Keratinocyte (primary cell): ENCODE data around the gene PRR29. TPM values are rescaled to one million over a fixed set of nuclear protein-coding genes. Genes with fewer than 3 reads are reported as not detected.

ENCODE experiments used
- DNase-seq: peaks from one replicate; pipeline ENCODE4 v3.0.0-alpha.2; 2011; ENCODE audit warnings: low read depth, missing footprints, low spot score
- FAIRE-seq: peaks from 2 replicates; lab custom pipeline; 2011; peaks lifted over from hg19 to GRCh38; lab: Jason Lieb, UNC
- H2AFZ ChIP-seq: 2 replicates; pipeline ENCODE4 v1.6.0; 2012; ENCODE audit warnings: low read length, control low read depth, inconsistent platforms; ENCODE audit not compliant: control insufficient read depth
- H3K27ac ChIP-seq: 2 replicates; pipeline ENCODE4 v1.5.1; 2011; ENCODE audit warnings: low read length; ENCODE audit not compliant: control insufficient read depth, insufficient read depth
- H3K27me3 ChIP-seq: 3 replicates; pipeline ENCODE4 v1.6.0; 2011; ENCODE audit warnings: low read length; ENCODE audit not compliant: control insufficient read depth, insufficient read depth; ENCODE audit errors: extremely low read depth
- H3K36me3 ChIP-seq, 2 experiments: 2 replicates in 1 of 2; 3 replicates in 1 of 2; pipeline ENCODE4 v1.5.1; 2011; ENCODE audit warnings: low read length in 2 of 2, mild to moderate bottlenecking in 1 of 2; ENCODE audit not compliant: control insufficient read depth in 2 of 2, insufficient read depth in 2 of 2; ENCODE audit errors: extremely low read depth in 1 of 2
- H3K4me1 ChIP-seq: 3 replicates; pipeline ENCODE4 v1.5.1; 2011; ENCODE audit warnings: low read length; ENCODE audit not compliant: control insufficient read depth, insufficient read depth; ENCODE audit errors: extremely low read depth
- H3K4me2 ChIP-seq: 3 replicates; pipeline ENCODE4 v1.6.0; 2011; ENCODE audit warnings: low read depth, low read length; ENCODE audit not compliant: control insufficient read depth, insufficient read depth; ENCODE audit errors: extremely low read depth
- H3K4me3 ChIP-seq, 3 experiments: fragments of 200-600 bp in 1 of 3; sonication (generic) in 1 of 3; 2 replicates in 2 of 3; 3 replicates in 1 of 3; pipeline ENCODE4 v1.5.1; 2011 to 2016; ENCODE audit warnings: low read length in 3 of 3, mild to moderate bottlenecking in 3 of 3, control low read depth in 2 of 3, inconsistent platforms in 1 of 3, low read depth in 1 of 3, mixed read lengths in 1 of 3, mixed run types in 1 of 3, moderate library complexity in 1 of 3; ENCODE audit not compliant: control insufficient read depth in 2 of 3, insufficient read depth in 2 of 3; ENCODE audit errors: extremely low read depth in 1 of 3
- H3K79me2 ChIP-seq: 2 replicates; pipeline ENCODE4 v1.6.0; 2012; ENCODE audit warnings: low read length; ENCODE audit not compliant: control insufficient read depth, insufficient read depth
- H3K9ac ChIP-seq: 3 replicates; pipeline ENCODE4 v1.6.0; 2011; ENCODE audit warnings: low read length; ENCODE audit not compliant: control insufficient read depth, insufficient read depth; ENCODE audit errors: extremely low read depth
- H3K9me1 ChIP-seq: 3 replicates; pipeline ENCODE4 v1.6.0; 2011; ENCODE audit warnings: low read length; ENCODE audit not compliant: control insufficient read depth, insufficient read depth; ENCODE audit errors: extremely low read depth
- H3K9me3 ChIP-seq: 2 replicates; pipeline ENCODE4 v1.5.1; 2012; ENCODE audit warnings: low read depth, low read length; ENCODE audit not compliant: control insufficient read depth
- H4K20me1 ChIP-seq: 3 replicates; pipeline ENCODE4 v1.6.0; 2011; ENCODE audit warnings: low read length; ENCODE audit not compliant: control insufficient read depth, insufficient read depth; ENCODE audit errors: extremely low read depth
- CTCF ChIP-seq, 3 experiments: IDR thresholded peaks in 1 of 3; conservative IDR thresholded peaks in 1 of 3; optimal IDR thresholded peaks in 1 of 3; 2 replicates in 2 of 3; 3 replicates in 1 of 3; pipeline versions ENCODE3 to v1.5.1; 2011; ENCODE audit warnings: low read length in 3 of 3, mild to moderate bottlenecking in 3 of 3, moderate library complexity in 2 of 3, control low read depth in 1 of 3, inconsistent platforms in 1 of 3; ENCODE audit not compliant: insufficient read depth in 2 of 3; ENCODE audit errors: extremely low read depth in 1 of 3
- EZH2 ChIP-seq: IDR thresholded peaks from one replicate; pipeline ENCODE4 v1.6.1; 2012; ENCODE audit warnings: inconsistent platforms, mild to moderate bottlenecking, low read length, moderate library complexity
- dilution Hi-C: fragments of 300-500 bp; cut with MboI; formaldehyde crosslinking; loops from one replicate; pipeline ENCODE4 v1.7.0; 2020; ENCODE audit warnings: low sequenced_read_pairs; ENCODE audit not compliant: extremely low pct_ligation_motif_present
- polyA plus RNA-seq, 5 experiments: library from polyadenylated mRNA; depleted of rRNA in 3 of 5; stranded (reverse) in 3 of 5; stranded (forward) in 1 of 5; unstranded in 1 of 5; fragments of >200 nt; gene quantifications; 1 replicate in 1 of 5; 2 replicates in 3 of 5; 3 replicates in 1 of 5; pipeline versions ENCODE4 v1.2.1 to v1.2.3, GENCODE V29; 2011 to 2012; ENCODE audit warnings: missing spikeins in 2 of 5, low read depth in 1 of 5, low replicate concordance in 1 of 5

Gene PRR29
- polyA plus RNA-seq, 1 donor (not counting 4 experiments of a cell fraction or from before 2014, with no cell fraction given), result 0.01 TPM

- TF ChIP-seq EZH2 (no peak), CTCF (optimal IDR thresholded peaks at IDR 0.05 in 1 of 3, IDR thresholded peaks at IDR 0.05 in 1 of 3, conservative IDR thresholded peaks at IDR 0.05 in 1 of 3; ENCODE audit: extremely low read depth in 1 of 3, insufficient read depth in 2 of 3, low read length in 3 of 3) (no peak)
- no peak overlapping the region for H3K4me3 ChIP-seq
- no peak overlapping the region for H2AFZ ChIP-seq
- no peaks in the 10 kb centered on the region for H3K9me1 ChIP-seq
- H3K4me2 ChIP-seq, result no peak overlapping the region
- peaks cover 49% of the 10 kb centered on the region for H3K27me3 ChIP-seq
- peaks cover 4% of the 10 kb centered on the region for H3K4me1 ChIP-seq
- no peaks in the 10 kb centered on the region for H3K79me2 ChIP-seq
- no peaks in the 10 kb centered on the region for H4K20me1 ChIP-seq
- H3K9me3 ChIP-seq, result no peaks in the 10 kb centered on the region
- DNase-seq (no peak), FAIRE-seq (no peak)
- no peaks in the 10 kb centered on the region for H3K36me3 ChIP-seq
- no peak overlapping the region for H3K27ac ChIP-seq
- no peak overlapping the region for H3K9ac ChIP-seq
- dilution Hi-C loops, result no loop called here
Measured at GRCh38 chr17:63993368-63993985, 4.7 kb upstream of the PRR29 start.

- no peak overlapping the region for H3K4me2 ChIP-seq
- H3K9me3 ChIP-seq, result no peaks in the 10 kb centered on the region
- peaks cover 43% of the 10 kb centered on the region for H3K27me3 ChIP-seq
- FAIRE-seq (no peak), DNase-seq (no peak)
- dilution Hi-C loops, result no loop called here
- TF ChIP-seq CTCF (optimal IDR thresholded peaks at IDR 0.05 in 1 of 3, IDR thresholded peaks at IDR 0.05 in 1 of 3, conservative IDR thresholded peaks at IDR 0.05 in 1 of 3; ENCODE audit: extremely low read depth in 1 of 3, insufficient read depth in 2 of 3, low read length in 3 of 3) (no peak), EZH2 (no peak)
- H3K4me1 ChIP-seq, result peaks cover 4% of the 10 kb centered on the region
- no peak overlapping the region for H3K9ac ChIP-seq
- no peaks in the 10 kb centered on the region for H3K36me3 ChIP-seq
- no peak overlapping the region for H2AFZ ChIP-seq
- H4K20me1 ChIP-seq, result no peaks in the 10 kb centered on the region
- no peak overlapping the region for H3K4me3 ChIP-seq
- H3K79me2 ChIP-seq, result no peaks in the 10 kb centered on the region
- no peak overlapping the region for H3K27ac ChIP-seq
- H3K9me1 ChIP-seq, result no peaks in the 10 kb centered on the region
Measured at GRCh38 chr17:63995626-63996025, 2.5 kb upstream of the PRR29 start.
